GM12801 (cell line): ENCODE data around the gene RNF11.

Experiments used
- TF ChIP-seq, protein P1 (sequence below): IDR thresholded peaks from one replicate; pipeline ENCODE4 v1.5.1; 2011; ENCODE audit warnings: control low read depth; ENCODE audit not compliant: insufficient read length; ENCODE audit errors: extremely low read depth

RNF11 gene

DNA sequence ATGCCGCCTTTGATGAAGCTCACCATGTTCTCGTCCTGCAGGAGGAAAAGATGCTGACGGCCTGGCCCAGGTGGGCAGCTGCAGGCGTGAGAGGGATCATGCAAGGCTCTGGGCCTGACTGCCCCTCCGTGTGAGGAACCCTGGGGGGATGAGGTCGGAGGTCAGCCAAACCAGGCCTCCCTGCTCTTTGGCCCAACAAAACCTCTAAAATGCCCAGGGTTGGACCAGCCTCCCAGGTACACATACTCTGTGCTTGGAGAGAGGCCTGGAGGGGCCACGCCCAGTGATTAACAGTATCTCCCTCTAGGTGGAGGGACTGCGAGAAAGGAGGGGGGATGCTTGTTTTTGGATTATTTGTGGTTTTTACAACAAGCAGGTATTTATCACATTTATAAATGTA lies 73.2 kb downstream of the RNF11 start:
- TF ChIP-seq, protein P1, sequence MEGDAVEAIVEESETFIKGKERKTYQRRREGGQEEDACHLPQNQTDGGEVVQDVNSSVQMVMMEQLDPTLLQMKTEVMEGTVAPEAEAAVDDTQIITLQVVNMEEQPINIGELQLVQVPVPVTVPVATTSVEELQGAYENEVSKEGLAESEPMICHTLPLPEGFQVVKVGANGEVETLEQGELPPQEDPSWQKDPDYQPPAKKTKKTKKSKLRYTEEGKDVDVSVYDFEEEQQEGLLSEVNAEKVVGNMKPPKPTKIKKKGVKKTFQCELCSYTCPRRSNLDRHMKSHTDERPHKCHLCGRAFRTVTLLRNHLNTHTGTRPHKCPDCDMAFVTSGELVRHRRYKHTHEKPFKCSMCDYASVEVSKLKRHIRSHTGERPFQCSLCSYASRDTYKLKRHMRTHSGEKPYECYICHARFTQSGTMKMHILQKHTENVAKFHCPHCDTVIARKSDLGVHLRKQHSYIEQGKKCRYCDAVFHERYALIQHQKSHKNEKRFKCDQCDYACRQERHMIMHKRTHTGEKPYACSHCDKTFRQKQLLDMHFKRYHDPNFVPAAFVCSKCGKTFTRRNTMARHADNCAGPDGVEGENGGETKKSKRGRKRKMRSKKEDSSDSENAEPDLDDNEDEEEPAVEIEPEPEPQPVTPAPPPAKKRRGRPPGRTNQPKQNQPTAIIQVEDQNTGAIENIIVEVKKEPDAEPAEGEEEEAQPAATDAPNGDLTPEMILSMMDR: no peak

DNA sequence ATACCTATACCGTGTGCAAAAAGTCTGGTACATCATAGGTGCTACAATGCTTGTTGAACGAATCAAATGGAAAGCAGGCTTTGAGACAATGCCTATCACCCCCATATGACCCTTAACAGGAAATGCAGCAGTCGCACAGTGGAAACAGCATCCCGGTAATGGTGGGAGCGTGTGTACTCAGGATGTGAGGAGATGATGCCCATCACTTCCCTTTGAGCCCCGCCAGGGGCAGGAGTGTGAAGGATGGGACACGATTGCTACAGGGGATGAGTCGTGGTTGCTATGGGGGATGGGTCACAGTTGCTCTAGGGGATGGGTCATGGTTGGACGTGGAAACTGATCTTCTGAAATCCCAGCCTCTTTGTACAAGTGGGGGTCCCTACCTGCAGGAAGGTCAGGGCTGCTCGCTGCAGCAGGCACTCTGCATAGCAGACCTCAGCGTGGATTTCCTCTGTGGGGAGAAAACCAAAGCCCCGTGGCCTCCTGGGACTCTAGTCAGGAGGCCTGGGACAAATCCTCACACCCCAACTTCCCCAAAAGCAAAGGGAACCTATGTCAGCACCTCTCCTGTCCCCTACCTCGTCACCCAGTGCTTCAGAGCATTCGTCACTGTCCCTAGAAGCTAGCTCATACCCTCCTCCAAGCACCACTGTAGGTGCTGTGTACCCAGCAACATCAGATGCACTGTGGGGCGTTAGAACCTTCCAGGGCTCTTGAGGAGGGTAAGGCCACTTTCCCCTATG lies 75.0 kb downstream of the RNF11 start:
- TF ChIP-seq, protein P1: no peak

DNA sequence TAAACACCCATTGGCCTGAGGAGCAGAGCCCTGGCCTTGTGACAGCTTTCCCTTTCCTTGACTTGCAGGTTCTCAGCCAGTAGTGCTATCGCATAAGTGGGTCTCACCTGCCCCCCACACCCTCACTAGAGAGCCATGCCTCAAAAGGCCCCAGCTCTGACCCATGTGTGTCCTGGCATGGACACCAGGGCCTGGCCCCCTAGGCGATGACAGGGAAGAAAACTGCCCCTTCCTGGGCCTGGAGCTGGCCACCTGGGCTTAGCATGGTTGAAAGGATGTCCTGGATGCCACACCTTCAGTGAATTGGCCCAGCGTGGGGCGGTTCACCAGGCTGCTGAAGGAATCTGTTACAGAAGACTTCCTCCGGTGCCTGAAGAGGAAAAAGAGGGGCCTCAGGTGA lies 75.8 kb downstream of the RNF11 start:
- TF ChIP-seq, protein P1: no peak

DNA sequence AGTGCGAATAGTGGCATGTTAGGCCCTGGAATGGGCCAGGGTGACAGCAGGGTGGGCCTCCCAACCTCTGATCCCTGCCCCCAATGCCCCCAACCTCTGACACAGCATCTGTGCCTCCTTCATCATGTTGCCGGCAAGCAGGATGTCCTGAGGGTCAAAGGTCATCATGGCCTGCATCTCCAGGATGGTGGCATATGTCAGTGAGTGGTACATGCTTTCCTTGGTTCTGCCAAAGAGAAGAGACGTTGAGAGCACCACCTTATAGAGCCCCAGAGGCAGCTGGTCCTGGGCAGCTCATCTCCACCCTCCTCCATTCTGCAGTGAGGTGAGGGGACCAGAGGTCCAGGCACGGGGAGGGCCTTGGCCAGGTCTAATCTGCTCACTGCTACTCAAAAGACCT lies 76.6 kb downstream of the RNF11 start:
- TF ChIP-seq, protein P1: no peak

DNA sequence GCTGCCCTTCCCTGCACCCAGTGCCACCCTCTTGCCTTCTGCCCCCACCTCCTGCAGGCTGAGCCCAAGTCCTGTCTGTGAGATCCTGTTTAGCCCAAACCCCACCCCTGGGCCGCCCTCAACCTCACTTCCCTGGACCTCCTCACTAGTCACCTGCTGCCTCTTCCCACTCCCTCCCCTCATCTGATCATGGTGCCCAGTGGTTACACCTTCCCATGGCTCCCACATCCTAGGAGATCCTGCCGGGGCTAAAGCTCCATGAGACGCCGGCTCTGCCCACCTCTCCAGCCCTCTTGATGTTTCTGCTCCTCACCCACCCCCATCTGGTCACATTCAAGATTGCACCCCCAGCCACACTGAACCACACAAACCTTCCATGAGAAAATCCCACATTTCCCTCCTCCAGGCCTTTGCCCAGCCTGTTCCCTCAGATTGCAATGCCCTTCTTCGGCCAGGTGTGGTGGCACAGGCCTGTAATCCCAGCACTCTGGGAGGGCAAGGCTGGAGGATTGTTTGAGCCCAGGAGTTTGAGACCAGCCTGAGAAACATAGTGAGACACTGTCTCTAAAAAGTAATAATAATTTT lies 77.3 kb downstream of the RNF11 start:
- TF ChIP-seq, protein P1: no peak

DNA sequence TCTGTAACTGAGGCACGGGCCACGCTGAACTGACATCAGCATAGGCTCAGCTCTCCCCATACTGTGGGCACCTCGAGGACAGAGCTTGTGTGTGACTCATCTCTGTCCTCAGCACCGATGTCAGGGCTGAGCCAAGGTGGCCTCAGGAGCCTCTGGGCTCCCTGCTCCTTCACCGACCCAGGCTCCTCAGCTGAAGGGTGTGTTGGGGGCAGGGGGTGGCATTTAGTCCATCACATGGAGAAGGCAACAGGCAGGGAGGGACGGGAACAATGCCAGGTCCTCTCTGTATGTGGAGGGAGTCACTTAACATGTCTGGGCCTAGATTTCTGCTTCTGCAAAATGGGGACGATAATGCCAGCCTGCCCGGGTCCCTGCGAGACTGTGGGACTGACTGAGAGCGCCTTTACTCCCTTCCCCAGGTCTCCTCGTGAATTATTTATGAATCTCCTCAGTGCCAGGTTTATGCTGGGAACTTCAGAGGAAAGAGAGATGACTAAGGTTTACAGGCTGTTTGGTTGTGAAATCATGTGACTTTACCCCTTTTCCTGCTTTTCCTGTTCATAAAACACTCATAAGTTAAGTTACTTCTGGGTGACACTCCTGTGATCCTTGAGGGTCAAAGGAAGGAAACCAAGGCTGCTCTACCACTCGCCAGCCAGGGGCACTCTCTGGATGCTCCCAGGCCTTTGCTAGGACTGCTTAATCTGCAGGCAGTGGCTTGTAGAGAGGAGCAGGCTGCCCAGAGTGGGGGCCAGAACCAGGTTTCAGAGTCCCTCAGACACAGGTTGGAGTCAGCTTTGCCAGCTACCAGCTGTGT lies 78.1 kb downstream of the RNF11 start:
- TF ChIP-seq, protein P1: no peak

DNA sequence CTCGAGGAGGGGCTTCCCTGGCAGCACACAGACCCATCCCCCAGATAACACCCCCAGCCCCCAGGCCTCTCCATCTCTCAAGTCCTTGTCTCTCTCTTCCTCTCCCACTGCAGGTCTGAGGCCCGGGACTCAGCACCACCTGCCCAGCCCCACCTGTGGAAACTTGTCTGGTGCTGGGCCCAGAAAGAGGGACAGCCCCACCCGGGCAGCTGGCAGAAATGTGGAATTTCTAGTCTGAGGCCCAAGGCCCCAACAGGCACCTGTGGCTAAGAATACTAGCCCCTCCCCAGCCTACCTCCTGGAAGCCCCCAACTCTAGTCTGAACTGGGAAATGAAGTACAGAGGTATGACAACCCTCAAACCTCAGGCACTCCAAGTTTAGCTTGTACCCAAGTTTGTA lies 78.9 kb downstream of the RNF11 start:
- TF ChIP-seq, protein P1: no peak
